ENCODE data around the gene ADGRL3. TPM values are rescaled to one million over a fixed set of nuclear protein-coding genes. Genes with fewer than 3 reads are reported as not detected.

Gene ADGRL3
- total RNA-seq, 2 experiments from 2014 or later: not detected

DNA sequence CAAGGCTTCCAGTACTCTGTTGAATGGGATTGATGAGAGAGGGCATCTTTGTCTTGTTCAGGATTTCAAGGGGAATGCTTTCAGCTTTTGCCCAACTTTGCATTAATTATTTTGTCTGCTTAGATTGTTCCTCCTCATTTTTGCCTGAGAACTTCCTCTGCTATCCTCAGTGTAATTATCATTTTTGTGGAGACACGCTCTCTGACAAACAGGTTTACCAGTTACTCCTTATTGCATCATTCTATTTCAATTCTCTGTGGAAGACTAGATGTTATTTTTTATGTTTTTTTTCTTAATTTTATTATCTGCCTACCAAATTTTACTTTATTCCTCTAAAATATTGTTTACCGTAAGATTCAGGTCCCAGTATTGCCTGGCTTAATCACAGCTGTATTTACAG, 349.2 kb downstream of the ADGRL3 start:
- no peaks in the 10 kb centered on the region for H3K27me3 Mint-ChIP-seq
- POLR2A ChIA-PET: no interaction called here
- intact Hi-C loops (cut with DNase I, micrococcal nuclease): no loop called here

GRCh38 chr4:61553557-61554125, 353.5 kb downstream of the ADGRL3 start:
- Mint-ChIP-seq H3K36me3 (ENCODE audit: low read depth) (no peaks in the 10 kb centered on the region), H3K4me3 (no peak overlapping the region), H3K9me3 (ENCODE audit: low read depth) (peaks cover 5% of the 10 kb centered on the region), H3K27ac (no peak overlapping the region), H3K27me3 (no peaks in the 10 kb centered on the region), H3K4me1 (no peaks in the 10 kb centered on the region)
- DNase-seq: no peak
- ChIA-PET POLR2A (no interaction called here), CTCF (no interaction called here)
- ATAC-seq: no peak
- intact Hi-C loops (cut with DNase I, micrococcal nuclease): no loop called here

More for the DNA sequence above, 349.2 kb downstream of the ADGRL3 start:
- H3K4me3 Mint-ChIP-seq: no peak overlapping the region
- no peaks in the 10 kb centered on the region for H3K4me1 Mint-ChIP-seq
- CTCF ChIA-PET: no interaction called here
- no peaks in the 10 kb centered on the region for H3K36me3 Mint-ChIP-seq (ENCODE audit: low read depth)
- DNase-seq (no peak), ATAC-seq (no peak)
- peaks cover 12% of the 10 kb centered on the region for H3K9me3 Mint-ChIP-seq (ENCODE audit: low read depth)
- H3K27ac Mint-ChIP-seq: no peak overlapping the region

- intact Hi-C loops (cut with DNase I, micrococcal nuclease): no loop called here
- no peaks in the 10 kb centered on the region for H3K4me1 Mint-ChIP-seq
- H3K27me3 Mint-ChIP-seq: no peaks in the 10 kb centered on the region
- DNase-seq (no peak), ATAC-seq (no peak)
- ChIA-PET CTCF (no interaction called here), POLR2A (no interaction called here)
- no peaks in the 10 kb centered on the region for H3K36me3 Mint-ChIP-seq (ENCODE audit: low read depth)
- no peak overlapping the region for H3K27ac Mint-ChIP-seq
- no peak overlapping the region for H3K4me3 Mint-ChIP-seq
- H3K9me3 Mint-ChIP-seq (ENCODE audit: low read depth): peaks cover 6% of the 10 kb centered on the region
Measured at GRCh38 chr4:61555789-61556188, 355.7 kb downstream of the ADGRL3 start.

DNA sequence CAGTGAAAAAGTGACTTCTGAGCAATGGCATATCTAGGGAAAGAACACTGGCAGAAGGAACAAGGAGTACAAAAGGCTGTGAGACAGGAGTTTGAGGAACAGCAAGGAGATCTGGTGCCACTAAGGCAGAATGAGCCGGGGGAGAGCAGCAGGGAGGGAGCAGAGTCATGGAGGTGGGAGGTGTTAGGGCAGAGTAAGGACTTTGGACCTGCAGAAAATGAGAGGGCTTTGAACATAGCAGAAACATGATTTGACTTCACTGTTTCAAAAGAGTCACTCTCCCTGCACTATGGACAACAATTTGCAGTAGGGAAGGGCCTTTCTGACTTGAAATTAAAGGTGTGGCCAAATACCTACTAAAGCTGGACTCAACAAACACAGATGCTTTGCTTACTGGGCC, 356.2 kb downstream of the ADGRL3 start:
- H3K4me3 Mint-ChIP-seq: no peak overlapping the region
- no peaks in the 10 kb centered on the region for H3K4me1 Mint-ChIP-seq
- intact Hi-C loops (cut with DNase I, micrococcal nuclease): no loop called here

DNA sequence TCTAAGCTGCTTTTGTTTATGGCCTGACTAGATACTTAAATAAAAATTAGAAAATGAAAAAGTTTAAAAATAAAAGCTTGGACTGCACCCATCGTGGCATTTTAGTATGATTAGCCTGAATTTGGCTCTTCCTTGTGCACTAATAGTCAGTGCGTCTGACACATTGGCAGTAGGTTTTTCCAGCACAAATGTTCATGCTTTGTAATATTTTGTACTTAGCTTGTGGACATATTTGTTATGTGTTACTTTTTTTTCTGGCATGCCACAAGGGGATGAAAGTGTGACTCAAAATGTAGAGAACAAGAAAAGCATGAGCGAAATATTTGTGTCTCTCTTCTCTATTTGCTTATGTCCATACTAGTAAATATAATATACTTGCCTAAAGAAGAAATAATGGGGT, 359.3 kb downstream of the ADGRL3 start:
- ChIA-PET POLR2A (no interaction called here), CTCF (no interaction called here)
- ATAC-seq (no peak), DNase-seq (no peak)
- Mint-ChIP-seq H3K36me3 (ENCODE audit: low read depth) (no peaks in the 10 kb centered on the region), H3K9me3 (ENCODE audit: low read depth) (peaks cover 4% of the 10 kb centered on the region), H3K4me3 (no peak overlapping the region), H3K4me1 (no peaks in the 10 kb centered on the region), H3K27me3 (no peaks in the 10 kb centered on the region), H3K27ac (no peak overlapping the region)
- intact Hi-C loops (cut with DNase I, micrococcal nuclease): no loop called here

More for the DNA sequence above, 356.2 kb downstream of the ADGRL3 start:
- no peak overlapping the region for H3K27ac Mint-ChIP-seq
- ChIA-PET POLR2A (no interaction called here), CTCF (no interaction called here)
- H3K9me3 Mint-ChIP-seq (ENCODE audit: low read depth): peaks cover 6% of the 10 kb centered on the region
- DNase-seq (no peak), ATAC-seq (no peak)
- no peaks in the 10 kb centered on the region for H3K27me3 Mint-ChIP-seq
- H3K36me3 Mint-ChIP-seq (ENCODE audit: low read depth): no peaks in the 10 kb centered on the region

DNA sequence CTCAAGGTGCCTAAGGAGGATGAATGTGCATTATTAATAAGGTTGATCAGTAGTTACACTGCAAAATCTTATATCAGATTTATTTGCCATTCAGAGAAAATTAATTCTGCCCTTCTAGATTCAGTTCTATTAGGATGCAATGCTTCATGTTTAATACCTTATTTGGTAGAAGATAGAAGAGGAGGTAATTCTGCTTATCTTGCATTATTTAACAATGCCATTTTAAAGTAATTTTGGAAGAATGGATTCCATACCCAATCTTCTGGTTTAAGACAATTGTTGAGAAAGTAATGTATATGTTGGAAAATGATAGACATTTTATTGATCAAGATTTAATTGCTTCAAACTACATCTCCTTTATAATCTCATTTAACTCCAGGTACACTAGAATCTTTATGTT, 360.9 kb downstream of the ADGRL3 start:
- H3K36me3 Mint-ChIP-seq (ENCODE audit: low read depth): no peaks in the 10 kb centered on the region
- ChIA-PET POLR2A (no interaction called here), CTCF (no interaction called here)
- no peak overlapping the region for H3K27ac Mint-ChIP-seq
- no peaks in the 10 kb centered on the region for H3K4me1 Mint-ChIP-seq
- no peak overlapping the region for H3K4me3 Mint-ChIP-seq
- H3K9me3 Mint-ChIP-seq (ENCODE audit: low read depth): peaks cover 10% of the 10 kb centered on the region
- DNase-seq: no peak
- H3K27me3 Mint-ChIP-seq: no peaks in the 10 kb centered on the region
- ATAC-seq: no peak
- intact Hi-C loops (cut with DNase I, micrococcal nuclease): no loop called here

GRCh38 chr4:61571761-61572559, 371.8 kb downstream of the ADGRL3 start:
- H3K4me1 Mint-ChIP-seq: no peaks in the 10 kb centered on the region
- H3K36me3 Mint-ChIP-seq (ENCODE audit: low read depth): no peaks in the 10 kb centered on the region
- DNase-seq (no peak), ATAC-seq (no peak)
- ChIA-PET POLR2A (no interaction called here), CTCF (no interaction called here)
- H3K27ac Mint-ChIP-seq: no peak overlapping the region
- H3K4me3 Mint-ChIP-seq: no peak overlapping the region
- H3K9me3 Mint-ChIP-seq (ENCODE audit: low read depth): peaks cover 17% of the 10 kb centered on the region
- intact Hi-C loops (cut with DNase I, micrococcal nuclease): no loop called here
- H3K27me3 Mint-ChIP-seq: no peaks in the 10 kb centered on the region

DNA sequence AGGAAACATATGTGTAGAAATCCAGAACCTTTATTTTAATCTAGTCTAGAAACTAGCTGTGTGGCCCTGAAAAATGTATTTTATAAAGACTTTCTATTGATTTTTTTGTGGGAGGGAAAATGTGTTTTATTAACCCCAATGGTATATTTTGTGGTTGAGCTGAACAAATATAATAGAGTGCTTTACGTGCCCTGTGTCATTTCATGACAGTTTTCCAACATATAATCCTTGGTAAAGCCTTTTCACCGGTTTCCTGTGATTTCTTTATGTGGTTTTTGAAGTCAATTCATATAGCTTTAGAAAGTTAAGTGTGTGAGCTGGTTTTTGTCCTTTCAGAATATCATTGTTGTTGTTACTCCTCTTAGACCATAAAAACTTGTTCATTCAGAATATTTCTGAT, 375.7 kb downstream of the ADGRL3 start:
- intact Hi-C loops (cut with DNase I, micrococcal nuclease): no loop called here
- Mint-ChIP-seq H3K27ac (no peak overlapping the region), H3K36me3 (ENCODE audit: low read depth) (no peaks in the 10 kb centered on the region), H3K9me3 (ENCODE audit: low read depth) (peaks cover 14% of the 10 kb centered on the region), H3K27me3 (no peaks in the 10 kb centered on the region), H3K4me1 (no peaks in the 10 kb centered on the region), H3K4me3 (no peak overlapping the region)
- DNase-seq: no peak
- ATAC-seq: no peak
- CTCF ChIA-PET: no interaction called here
- POLR2A ChIA-PET: no interaction called here

- Mint-ChIP-seq H3K4me3 (no peak overlapping the region), H3K4me1 (no peaks in the 10 kb centered on the region), H3K9me3 (ENCODE audit: low read depth) (peaks cover 22% of the 10 kb centered on the region), H3K27me3 (no peaks in the 10 kb centered on the region), H3K27ac (no peak overlapping the region), H3K36me3 (ENCODE audit: low read depth) (no peaks in the 10 kb centered on the region)
- intact Hi-C loops (cut with DNase I, micrococcal nuclease): no loop called here
- ChIA-PET POLR2A (no interaction called here), CTCF (no interaction called here)
- DNase-seq (no peak), ATAC-seq (no peak)
Measured at GRCh38 chr4:61579786-61580185, 379.7 kb downstream of the ADGRL3 start.

DNA sequence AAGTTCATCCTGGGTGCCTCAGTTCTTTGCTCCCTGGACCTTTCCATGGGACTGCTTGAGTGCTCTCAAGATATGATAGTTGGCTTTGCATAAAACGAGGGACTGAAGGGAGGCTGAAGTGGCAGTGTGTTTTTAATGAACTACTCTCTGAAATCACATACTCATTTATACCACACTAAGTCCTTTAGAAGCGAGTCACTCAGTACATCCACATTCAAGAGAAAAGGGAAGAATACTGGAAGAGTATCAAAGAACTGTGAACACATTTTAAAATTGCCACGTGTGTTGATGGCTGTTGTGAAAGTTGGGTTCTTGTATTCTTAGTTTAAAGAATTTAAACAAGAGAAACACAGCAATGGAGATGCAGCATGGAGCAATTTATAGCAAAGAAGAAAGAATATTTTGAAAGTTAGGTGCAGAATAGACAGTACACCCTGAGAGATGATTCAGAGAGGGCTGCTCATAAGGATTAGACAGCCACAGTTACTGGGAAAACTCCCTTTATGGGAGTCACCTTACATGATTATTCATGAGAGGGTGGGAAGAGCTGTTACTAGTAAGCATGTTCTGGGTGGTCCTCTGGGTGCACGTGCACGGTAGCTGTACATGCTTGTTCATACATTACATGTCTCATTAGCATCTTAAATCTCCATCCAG, 380.7 kb downstream of the ADGRL3 start:
- H3K27ac Mint-ChIP-seq: no peak overlapping the region
- H3K9me3 Mint-ChIP-seq (ENCODE audit: low read depth): peaks cover 20% of the 10 kb centered on the region
- H3K27me3 Mint-ChIP-seq: no peaks in the 10 kb centered on the region
- H3K4me1 Mint-ChIP-seq: no peaks in the 10 kb centered on the region
- H3K4me3 Mint-ChIP-seq: no peak overlapping the region
- ChIA-PET CTCF (no interaction called here), POLR2A (no interaction called here)
- no peaks in the 10 kb centered on the region for H3K36me3 Mint-ChIP-seq (ENCODE audit: low read depth)
- no peak for DNase-seq
- ATAC-seq: no peak
- intact Hi-C loops (cut with DNase I, micrococcal nuclease): no loop called here

DNA sequence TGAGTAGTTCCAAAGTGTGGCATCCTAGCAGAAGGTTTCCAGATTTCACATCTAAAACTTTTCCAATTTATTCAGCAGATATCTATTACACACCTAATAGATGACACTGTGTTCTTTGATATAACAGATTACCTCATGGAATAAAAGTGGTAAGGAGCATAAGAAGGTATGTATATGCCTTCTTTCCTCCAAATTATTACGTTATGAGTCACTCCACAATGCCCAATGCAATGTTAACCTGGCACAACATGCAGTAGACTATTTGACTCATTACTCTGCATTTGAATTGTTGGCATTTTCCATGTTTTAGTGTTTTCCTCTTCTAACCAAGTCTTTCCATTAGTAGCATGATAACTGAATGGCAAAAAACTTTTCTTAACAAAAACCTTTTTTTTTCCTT, 383.6 kb downstream of the ADGRL3 start:
- ChIA-PET POLR2A (no interaction called here), CTCF (interaction anchor here (1.2 kb wide), 1 partner anchor 16 kb away, joined by 4 read pairs; no protein-coding TSS in a partner anchor)
- H3K9me3 Mint-ChIP-seq (ENCODE audit: low read depth): peaks cover 14% of the 10 kb centered on the region

DNA sequence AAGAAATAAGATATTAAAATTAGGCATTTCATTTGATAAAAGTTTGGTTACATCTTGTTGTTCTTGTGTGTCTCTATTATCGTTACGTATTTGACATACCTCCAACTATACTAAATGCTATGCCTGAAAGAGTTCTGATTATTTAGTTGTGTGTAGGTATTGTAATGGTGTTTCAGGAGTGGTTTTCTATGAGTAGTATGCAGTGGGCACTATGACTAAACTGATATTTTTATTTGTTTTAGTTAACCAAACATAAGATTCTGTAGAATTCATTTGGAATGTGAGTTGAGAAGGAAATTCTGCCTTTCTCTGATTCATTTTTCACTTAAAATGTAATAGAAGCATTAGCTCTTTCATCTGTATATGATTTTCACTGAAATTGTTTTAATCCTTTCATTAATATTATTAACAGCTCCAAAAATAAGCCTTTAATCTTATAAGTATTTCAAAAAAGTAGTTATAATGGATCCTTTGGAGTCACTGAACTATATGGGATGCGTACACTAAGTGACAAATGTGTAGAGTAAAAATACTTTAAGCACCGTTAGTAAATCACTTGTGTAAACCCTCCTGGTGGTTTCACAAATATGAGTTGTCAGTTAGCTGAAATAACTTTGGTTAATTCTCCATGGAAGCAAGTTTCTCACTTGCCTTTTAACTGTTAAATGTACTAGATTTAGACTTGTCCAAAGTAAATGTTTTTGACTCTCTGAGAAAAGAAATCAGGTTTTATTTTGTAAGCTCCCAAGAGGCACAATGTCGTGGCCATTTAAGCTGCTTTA, 388.7 kb downstream of the ADGRL3 start:
- Mint-ChIP-seq H3K27ac (no peak overlapping the region), H3K9me3 (ENCODE audit: low read depth) (peaks cover 9% of the 10 kb centered on the region), H3K4me1 (no peaks in the 10 kb centered on the region), H3K27me3 (no peaks in the 10 kb centered on the region), H3K36me3 (ENCODE audit: low read depth) (no peaks in the 10 kb centered on the region), H3K4me3 (no peak overlapping the region)
- ATAC-seq: no peak
- DNase-seq: no peak
- intact Hi-C loops (cut with DNase I, micrococcal nuclease): no loop called here
- ChIA-PET POLR2A (no interaction called here), CTCF (no interaction called here)

More for the DNA sequence above, 383.6 kb downstream of the ADGRL3 start:
- Mint-ChIP-seq H3K4me3 (no peak overlapping the region), H3K4me1 (no peaks in the 10 kb centered on the region), H3K36me3 (ENCODE audit: low read depth) (no peaks in the 10 kb centered on the region), H3K27me3 (no peaks in the 10 kb centered on the region), H3K27ac (no peak overlapping the region)
- DNase-seq (no peak), ATAC-seq (no peak)
- intact Hi-C loops (cut with DNase I, micrococcal nuclease): no loop called here
